ENCODE results near the gene CYB561D1.

The CYB561D1 gene

DNA sequence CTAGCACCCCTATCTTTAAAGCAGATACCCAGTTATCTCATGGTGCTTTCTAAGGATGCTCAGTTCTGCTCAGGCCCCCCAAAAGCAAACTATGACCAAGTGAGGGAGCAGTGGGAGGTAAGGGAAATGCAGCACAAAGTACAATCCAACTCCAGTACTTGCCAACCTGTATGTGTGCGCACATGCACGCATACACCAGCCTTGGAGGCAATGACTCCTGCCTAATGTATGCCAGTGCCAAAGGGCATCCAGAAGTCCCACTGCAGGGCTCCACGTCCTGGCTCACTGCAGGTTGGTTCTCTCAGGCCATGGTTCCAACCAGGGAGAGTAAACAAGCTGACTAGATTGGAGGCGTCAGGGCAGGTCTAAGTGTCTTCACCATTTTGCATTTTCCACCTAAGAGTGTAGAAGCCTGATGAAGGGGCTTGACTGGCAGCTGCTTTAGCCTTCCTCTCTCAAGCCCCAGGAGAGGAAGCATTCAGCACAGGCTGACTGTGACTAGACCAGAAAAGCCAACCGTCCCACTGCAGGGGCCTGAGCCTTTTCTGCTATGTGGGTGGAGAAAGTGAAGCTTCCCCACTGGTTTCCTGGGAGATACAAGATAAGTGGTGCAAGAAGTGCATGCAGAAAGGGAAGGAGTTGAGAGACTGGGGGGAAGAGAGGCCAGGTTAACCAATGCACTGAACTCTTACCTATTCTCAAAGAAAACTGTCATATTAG is 7.9 kb downstream of the CYB561D1 start:
- DNase-seq (ENCODE audit: low read depth): no peak

DNA sequence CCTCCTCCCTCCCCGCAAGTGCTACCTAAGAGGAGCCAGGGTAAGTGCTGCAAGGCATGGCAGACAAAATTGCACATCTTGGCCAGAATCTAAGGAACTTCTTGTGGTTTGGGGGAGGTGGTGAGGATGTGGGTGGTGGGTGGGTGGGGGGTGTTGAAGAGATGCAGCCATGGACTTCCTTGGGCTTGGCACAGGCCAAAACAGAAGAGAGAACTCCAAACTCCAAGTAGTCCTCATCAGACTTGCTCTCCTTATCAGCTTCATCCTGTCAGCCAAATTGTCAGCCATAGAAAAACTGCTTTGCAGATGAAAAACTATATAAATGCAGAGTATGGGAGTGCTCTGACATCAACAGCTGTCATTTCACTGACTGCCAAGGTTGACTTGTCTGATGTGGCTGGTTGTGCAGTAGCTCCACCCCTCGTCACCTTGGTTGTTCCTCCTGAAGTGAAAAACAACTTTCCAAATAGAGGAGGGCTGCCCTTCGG is 8.5 kb downstream of the CYB561D1 start:
- DNase-seq (ENCODE audit: low read depth): peak; percentile 34

DNA sequence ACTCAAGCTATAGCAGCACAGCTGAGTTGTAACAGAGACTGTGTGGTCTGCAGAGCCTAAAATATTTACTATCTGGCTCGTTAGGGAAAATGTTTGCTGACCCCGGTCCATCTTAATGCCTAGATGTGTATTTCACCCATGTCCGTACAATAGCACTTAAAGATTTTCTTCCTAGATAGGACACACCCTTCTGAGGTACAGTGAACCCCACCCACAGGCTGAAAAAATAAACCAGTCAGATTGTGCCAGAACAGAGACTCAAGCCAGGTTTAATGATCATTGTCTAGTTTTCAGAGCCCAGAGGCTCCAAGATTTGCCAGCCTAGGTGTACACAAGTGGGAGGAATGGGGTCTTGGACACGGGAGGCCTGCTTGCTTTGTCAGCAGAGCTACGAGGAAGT is 10.0 kb downstream of the CYB561D1 start:
- DNase-seq (ENCODE audit: low read depth): no peak

DNA sequence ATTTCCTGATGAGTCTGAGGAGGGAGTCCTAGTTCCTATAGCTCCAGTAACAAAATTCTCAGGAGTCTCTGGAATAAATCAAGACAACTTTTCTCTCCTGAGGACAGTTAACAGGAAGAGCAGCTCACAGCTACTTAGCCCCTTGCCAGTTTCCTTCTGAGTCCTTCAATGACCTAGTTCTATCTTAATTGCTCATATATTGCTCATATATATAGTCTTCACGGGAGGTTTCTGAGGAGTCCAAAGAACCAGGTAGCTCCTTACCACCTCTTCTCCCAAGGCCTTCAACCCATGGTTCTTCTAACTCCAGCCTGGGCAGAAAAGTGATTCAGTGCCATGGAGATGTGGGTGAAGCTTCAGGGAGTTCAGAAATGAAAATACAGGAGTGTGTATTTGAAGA is 11.1 kb downstream of the CYB561D1 start:
- no peak for DNase-seq (ENCODE audit: low read depth)

DNA sequence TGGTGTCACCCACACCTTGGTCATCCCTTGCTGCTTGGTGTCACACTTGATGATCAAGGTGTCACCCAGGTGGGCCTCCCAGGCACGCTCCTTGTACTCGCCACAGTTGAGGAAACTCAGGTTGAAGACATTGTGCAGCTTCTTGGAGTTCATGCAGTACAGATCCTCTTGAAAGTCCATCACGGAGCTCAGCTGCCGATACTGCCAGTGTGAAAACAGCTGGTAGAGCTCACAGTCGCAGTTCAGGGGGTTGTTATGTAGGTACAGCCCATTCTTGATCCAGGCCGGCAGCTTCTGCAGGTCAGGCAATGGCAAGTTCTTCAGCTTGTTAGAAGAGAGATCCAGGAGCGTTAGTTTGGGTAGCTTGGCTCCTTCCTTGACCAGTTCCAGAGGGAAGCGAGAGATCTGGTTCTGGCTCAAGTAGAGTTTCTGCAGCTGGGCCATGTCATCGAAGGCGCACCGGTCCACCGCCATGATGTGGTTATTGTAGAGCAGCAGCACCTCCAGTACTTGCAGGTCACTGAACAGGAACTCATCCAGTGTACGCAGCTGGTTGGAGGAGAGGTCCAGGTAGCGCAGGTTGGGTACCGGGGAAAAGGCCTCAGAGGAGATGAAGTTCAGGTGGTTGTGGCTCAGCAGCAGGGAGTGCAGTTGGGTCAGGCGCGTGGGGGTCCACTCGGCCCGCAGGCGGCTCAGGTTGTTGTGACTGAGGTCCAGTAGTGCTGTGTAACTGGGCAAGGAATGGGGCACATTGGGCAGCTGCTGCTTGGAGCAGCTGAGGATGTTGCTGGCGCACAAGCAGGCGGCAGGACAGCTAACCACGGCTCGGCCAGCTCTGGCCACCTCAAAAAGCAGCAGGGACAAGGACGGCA is 14.3 kb downstream of the CYB561D1 start:
- no peak for DNase-seq (ENCODE audit: low read depth)

DNA sequence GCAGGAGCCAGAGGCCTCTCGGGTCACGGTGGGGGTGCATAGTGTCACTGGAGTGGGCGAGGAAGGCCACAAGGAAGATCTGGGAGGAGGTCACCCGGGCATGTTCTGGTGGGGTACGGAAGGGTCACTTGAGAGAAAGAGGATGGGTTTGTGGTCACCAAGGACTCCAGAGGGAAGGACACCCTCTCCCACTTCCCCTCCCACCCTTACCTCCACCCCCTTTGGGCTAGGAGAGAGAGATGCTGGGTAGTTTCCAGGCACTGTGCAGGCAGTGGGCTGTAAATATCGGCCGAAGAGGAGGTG is 14.9 kb downstream of the CYB561D1 start:
- DNase-seq (ENCODE audit: low read depth): no peak

DNA sequence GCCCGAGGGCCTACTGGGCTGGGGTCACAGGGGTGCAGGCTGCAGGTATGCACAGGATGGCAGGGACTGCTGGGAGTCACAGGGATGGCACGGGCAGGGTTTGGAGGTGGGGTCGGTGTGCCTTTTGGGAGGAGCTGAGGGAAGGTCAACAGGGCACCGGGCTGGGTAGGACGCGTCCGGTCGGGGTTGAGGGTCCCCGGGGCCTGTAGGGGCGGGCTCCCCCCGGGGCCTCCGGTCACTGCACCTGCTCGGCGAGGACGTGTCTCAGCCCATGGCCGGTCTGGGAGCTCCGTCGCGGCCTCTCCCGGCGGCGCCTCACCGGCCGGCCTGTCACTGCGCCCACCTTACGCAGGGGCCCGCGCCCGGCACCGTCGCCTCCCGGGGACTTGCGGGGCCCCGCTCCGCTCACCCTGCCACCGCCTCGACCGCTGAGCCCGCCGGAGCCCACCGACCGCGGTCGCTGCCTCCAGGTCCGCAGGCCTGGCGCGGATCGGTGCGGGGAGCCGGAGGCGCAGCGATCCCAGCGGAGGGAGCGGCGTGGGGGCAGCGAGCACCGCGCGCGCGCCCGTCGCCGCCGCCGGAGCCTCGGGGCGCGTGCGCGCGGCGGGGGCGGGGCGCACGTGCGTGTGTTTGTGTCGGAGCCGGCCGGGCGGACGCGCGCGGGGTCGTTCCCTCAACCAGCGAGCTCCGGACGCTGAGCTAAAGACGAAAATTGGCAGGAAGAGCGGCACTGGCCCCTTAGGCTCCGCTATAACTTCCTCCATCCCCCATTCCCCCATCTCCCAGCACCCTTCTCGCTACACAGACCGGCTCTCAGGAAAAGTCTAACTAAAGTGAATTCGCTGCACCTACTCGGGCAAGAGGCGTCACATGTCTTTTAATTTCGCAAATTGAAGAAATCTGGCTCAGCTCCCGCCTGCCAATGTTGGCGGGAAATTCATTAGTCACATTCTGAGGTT is 15.6 kb downstream of the CYB561D1 start, which contains the start of gene AMIGO1:
Gene AMIGO1 (minus strand): TSS at position 552 of the 959 bp plus-strand sequence. CDS start 815 bp downstream, outside the sequence.
- DNase-seq (ENCODE audit: low read depth): peak; percentile 49

DNA sequence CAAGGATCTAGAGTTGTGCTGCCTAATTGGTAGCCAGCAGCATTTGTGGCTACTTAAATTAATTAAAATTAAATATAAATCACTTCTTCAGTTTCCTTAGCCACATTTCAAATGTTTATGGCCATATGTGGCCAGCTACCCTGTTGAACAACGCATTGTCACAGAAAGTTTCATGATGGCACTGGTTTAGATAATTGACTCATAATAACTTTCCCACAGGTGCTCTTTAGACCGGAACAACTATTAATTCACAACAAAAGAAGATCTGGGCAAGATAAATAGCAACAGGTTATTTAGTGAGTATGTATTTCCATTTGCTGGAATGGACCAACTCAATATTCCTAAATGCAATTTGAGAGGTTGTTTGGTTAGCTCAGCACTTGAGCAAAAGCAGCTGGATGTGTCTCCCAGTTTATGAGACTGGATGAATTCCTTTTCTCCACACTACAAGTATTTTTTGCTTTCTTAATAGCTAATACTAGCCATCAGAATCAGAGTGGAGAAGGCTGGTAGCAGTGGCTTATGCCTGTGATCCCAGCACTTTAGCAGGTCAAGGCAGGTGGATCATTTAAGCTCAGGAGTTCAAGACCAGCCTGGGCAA is 19.3 kb downstream of the CYB561D1 start:
- no peak for DNase-seq (ENCODE audit: low read depth)

DNA sequence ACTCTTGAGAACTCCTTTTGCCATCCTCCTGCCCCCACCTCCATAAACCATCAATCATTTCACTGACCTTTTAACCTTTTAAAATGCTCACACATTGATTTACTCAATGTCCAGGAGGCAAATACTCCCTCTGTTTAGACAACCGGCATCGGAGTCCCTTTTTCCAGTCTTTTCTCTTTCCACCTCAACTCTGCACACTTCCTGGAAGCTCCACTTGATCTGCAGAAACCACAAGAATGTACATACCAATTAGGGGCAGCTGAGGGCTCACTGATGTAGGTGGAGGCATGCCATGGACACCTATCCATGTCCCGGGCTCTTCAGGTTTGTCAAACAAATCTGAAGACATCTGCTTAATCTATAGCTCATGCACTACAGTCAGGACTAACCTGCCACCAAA is 21.0 kb downstream of the CYB561D1 start:
- no peak for DNase-seq (ENCODE audit: low read depth)

DNA sequence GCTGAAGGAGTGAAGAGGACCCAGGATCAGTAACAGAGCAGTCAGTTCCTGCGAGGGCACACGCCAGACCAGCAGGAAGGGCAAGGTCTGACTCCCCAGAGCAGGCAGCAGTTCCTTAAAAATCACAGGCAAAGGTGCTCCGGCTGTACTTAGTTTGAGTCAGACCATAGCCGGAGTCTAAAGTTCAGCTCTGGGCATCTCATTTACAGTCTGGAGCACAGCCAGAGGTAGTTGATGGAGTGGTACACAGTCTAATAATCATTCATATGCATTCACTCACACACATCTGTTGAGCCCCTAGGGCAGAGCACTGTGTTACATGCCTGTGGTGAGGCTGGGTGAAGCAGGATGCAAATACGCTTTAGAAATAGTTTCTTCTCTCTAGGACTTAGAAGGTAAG is 23.0 kb downstream of the CYB561D1 start:
- DNase-seq (ENCODE audit: low read depth): no peak

DNA sequence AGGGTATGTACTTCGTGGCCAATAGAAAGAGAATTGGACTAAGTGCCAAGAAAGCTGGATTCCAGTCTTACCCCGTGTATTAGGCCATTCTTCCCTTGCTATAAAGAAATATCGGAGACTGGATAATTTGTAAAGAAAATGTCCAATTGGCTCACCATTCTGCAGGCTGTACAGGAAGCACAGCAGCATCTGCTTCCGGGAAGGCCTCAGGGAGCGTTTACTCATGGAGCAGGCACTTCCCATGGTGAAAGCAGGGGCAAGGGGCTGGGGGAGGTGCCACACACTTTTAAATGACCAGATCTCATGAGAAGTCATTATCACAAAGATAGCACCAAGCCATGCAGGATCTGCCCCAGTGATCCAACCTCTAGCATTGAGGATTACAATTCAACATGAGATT is 23.4 kb downstream of the CYB561D1 start:
- DNase-seq (ENCODE audit: low read depth): no peak

DNA sequence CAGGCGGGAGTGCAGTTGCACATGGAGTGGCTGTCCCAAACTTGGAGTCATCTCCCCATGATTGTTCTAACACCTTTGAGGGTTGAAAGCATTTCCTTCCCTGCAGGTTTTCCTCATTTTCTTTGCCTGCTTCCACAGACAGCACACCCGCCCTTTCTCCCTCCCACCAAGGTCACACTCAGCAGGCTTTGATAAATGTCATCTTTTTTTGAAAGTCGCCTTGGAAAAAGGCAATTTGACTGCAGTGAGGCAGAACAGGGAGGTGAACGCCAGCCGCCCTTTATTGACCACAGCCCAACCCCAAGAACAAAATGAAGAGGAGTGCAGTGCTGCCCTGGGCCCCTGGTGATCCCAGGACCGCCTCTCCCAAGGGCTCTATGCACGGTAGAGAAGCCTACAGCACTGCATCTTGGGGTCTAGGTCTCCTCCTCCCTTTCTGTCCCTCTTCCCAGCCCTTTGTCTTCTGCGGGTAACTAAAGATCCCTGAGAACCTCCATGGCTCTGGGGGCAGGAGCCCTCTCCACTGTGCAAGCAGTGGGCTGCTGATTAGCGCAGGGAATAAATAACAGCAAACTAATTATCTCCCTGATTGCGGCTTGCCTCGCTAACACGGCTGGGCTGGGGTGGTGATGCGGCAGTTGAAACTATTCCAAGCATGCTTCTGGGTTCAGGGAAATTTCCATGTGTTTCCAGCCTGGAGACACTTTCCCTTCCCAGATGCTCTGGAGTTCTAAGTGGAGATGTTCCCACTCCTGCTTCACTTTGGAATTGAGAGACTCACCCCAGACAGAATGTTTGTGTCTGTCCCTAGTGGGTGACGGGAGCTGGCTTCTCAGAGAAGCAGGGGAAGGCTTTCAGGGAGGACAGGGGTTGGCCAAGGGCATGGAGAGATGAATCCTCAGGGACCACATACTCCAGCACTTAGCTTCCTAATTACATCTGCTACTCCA is 27.4 kb downstream of the CYB561D1 start:
- DNase-seq (ENCODE audit: low read depth): no peak

DNA sequence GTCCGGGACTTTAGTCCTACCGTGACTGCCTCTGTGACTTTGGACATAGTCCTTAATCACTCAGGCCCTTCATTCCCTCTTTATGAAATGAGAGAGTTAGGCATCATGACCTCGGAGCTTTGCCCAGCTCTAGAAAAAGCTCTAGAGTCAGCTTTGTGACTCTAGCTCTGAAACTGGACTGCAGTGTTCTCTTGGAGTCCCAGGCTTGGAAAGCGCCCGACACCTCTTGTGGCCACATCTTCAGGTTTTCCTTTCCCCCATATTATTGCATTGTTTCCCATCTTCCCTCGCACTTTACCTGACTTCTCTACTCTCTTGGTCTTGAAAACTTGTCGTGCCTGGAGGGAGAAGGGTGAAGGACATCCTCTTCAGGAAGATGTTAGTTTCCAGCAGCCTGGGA is 28.1 kb downstream of the CYB561D1 start:
- DNase-seq (ENCODE audit: low read depth): no peak

DNA sequence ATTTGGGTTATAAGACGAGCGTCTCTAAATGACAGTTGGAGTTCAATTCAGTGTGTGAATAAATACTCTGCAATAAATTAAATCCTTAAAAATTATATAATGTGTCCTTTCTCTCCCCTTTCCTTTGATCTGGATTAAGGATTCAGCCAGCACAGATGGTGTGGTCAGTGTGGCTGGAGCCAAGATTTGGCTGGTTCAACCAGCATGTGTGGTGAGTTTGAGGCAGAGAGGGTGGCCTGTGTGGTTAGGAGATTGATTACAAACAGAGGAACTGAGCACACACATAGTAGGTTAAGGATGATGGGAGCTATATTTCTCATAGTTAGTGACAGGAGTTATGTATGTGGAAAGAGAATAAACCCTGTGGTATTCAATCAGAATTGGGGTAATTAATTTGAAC is 29.8 kb downstream of the CYB561D1 start:
- no peak for DNase-seq (ENCODE audit: low read depth)

DNA sequence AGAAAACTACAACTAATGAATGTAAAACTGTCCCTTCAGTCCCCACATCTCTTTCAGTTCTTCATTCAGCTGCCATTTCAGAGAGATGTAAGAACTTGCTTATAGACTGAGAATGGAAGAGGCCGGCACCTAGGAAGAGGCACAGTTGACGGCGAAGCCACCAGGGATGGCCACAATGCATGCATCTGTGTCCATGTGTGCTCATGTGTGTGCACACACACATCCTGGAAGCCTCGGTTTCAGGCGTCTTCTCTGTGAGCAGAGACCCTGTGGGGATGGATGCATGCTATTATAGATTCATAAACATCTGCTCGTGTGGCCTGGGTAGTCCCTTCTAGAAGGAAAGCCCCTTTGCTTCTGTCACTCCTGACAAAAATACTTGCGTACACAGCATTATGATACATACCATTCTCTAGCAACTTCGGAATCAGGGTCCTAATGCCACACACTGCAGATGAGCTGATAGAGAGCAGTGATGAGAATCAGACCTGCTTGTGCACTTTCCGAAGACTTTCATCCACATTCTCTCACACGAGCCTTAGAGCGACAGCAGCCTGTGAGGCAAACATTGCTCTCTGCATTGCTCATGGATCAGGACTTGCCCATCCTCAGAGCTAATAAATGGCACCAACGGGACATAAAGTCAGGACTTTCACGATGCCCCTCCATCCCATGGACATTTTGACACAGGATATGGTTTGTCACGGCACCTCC is 33.4 kb downstream of the CYB561D1 start:
- DNase-seq (ENCODE audit: low read depth): no peak

DNA sequence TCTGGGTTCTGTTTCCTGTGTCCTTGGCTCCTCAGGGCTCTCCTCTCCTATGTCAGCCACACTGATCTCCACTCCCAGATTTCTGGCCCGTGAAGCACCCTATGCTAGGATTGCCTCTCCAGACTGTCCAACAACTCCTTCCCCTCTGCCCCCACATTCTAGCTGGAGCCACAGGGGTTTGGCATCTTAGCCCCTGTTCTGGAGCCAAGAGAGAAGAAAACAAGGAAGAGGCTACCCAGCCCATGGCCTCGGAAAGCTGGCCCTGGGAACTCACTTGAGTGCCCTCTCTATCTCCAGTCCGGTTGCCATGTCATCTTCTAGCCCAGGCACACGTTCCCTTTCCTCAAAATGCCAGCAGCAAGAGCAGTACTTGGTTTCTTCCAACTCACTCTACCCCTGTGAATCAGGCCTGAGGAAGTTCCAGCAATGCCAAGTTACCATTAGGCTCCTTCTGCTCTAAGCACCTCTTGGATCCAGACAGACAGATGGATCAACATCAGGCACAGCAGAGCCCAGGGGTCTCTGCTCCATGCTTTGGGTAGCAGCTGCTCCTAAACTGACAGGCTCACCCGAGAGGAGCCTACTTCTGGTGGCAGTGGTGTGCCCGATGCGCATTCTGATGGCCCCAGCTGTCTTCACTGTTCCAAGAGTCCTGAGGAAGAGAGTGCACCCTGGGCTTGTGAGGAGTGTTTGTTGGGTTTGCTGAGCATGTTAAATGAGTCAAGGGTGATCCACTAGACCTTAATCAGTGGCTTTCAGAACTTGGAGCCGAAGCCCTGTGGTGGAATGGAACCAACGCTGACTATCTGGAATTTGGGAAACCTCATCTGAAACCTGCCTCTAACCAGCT is 34.2 kb downstream of the CYB561D1 start:
- DNase-seq (ENCODE audit: low read depth): no peak

DNA sequence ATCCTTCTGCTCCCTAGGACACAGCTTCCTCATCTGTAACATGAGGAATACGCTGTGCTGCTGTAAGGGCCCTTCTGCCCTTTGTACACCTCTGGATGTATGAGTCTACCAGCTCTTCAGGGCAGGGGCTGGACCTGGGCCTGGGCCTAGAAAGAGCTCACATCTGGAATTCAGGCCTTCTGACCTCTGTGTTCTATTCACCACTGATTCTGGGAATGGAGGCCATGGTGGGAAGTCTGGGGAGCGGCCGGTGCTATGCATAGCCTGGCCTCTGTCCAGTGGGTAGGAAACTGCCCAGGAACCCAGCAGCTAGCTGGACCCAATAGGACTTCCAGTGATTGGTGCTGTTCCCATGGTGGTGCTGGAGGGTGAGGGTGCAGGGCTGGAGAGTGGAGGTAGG is 34.8 kb downstream of the CYB561D1 start:
- DNase-seq (ENCODE audit: low read depth): no peak

DNA sequence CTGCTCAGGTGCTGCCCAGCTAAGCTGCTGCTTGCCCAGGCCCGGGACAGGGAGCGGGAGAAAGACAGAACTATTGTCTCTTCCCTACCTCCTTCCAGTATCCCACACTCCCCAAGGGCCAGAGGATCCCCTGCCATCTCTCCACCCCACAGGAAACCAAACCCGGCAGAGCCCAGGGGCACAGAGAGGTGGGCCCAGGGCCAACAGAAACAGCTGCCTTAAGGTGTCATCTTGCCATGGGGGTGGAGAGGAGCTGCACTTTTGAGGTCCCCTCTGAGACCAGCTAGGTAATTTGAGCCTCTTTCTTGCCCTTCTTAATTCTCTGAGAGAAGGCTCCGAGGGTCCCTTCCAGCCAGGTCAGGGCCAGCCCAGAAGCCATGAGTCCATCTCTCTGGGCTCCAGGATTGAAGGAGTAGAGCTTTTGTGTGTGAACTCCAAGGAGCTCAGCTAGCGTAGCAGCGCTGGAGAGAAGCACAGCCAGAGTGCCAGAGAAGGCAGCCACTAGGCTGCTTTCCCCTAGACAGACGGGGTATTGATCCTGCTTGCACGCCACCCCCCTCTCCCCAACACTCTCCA is 36.1 kb downstream of the CYB561D1 start:
- DNase-seq (ENCODE audit: low read depth): no peak

Measured in activated T-helper 1 cell treated with Interleukin-2 at 50 U/mL for 16 hours (primary cell).